CD4-positive, alpha-beta T cell treated with Interleukin-4 for 1 hour (primary cell): ENCODE measurements around the gene GRIK3.

Experiments used
- DNase-seq, 2 donors: peaks; one replicate each; pipeline ENCODE4 v3.0.0-alpha.2; 2020 to 2022

Gene GRIK3

GRCh38 chr1:37010011-37010410, 24.3 kb downstream of the GRIK3 start:
- DNase-seq, result no peak

- no peak for DNase-seq
These were observed 24.8 kb downstream of the GRIK3 start for GRCh38 chr1:37009521-37009920.

GRCh38 chr1:37006132-37006868, 28.0 kb downstream of the GRIK3 start:
- no peak for DNase-seq

DNA sequence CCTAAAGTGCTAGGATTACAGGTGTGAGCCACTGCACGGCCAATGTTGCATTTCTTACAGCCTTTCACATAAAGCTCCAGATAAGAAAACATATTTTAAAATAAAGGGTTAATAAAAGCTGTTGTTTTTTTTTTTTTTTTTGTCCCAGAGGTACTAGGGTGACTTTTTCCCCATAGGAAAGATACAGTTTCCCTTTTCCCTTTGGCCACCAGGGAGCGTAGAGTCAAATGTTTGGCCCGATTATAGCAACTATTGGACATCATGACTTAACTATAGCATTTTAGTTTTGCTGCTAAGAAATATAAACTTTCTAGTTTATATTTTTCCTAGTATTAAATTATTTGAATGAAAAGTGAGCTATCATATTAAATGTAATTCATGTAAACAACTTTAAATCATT, 31.4 kb downstream of the GRIK3 start:
- DNase-seq, result no peak

DNA sequence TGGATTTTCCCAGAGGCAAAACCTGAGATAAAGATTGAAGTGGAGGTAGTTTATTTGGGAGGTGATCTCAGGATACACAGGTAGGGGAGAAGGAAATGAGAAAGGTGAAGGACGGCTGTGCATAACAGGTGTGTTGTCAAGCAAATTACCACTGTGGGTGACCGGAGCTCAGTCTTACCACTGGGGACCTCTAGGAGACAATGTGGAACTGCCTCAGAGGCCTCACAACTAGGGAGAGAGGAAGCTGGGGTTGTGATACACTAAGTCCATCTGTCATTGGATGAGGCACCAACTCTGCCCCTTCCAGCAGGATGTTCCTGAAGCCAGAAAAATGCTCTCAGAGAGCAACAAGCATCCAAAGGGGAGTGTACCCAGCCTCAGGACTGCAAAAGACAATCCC, 32.6 kb downstream of the GRIK3 start:
- DNase-seq, result no peak

GRCh38 chr1:36996106-36996505, 38.2 kb downstream of the GRIK3 start:
- DNase-seq, result no peak

DNA sequence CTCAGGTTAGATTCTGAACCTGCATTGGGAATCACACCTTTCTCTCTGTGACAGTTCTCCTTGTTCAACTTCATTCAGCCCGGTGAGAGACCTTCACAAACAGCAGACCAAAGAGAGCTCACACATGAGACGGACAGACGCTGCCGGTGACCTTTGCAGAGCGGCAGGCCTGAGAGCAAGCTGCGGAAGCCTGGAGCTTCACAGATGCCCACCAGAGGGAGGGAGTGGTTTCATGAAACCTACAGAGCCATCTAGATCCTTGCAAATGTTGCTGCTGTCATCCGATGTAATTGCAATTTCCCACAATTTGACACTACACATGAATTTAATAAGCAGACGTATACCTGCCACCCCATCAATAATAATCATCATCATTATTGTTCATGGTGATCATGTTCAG, 39.4 kb downstream of the GRIK3 start:
- DNase-seq, result no peak

DNA sequence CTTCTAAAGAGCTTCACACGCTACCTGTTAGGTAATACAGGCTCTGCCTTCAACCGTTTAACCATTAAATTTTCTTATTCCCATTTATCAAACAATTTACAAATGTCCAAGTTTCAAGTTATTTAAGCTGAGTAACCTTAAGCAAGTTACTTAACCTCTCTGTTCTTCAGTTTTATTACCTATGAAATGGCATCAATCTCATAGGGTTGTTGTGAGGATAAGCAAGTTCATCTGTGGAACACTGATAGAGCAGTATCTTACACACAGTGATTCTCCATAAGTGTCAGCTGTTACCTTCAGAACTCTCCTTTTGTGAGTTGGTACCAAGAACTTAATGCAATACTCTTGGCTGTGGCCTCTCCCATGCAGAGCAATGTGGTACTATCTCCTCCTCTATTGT, 40.0 kb downstream of the GRIK3 start:
- DNase-seq, result no peak

DNA sequence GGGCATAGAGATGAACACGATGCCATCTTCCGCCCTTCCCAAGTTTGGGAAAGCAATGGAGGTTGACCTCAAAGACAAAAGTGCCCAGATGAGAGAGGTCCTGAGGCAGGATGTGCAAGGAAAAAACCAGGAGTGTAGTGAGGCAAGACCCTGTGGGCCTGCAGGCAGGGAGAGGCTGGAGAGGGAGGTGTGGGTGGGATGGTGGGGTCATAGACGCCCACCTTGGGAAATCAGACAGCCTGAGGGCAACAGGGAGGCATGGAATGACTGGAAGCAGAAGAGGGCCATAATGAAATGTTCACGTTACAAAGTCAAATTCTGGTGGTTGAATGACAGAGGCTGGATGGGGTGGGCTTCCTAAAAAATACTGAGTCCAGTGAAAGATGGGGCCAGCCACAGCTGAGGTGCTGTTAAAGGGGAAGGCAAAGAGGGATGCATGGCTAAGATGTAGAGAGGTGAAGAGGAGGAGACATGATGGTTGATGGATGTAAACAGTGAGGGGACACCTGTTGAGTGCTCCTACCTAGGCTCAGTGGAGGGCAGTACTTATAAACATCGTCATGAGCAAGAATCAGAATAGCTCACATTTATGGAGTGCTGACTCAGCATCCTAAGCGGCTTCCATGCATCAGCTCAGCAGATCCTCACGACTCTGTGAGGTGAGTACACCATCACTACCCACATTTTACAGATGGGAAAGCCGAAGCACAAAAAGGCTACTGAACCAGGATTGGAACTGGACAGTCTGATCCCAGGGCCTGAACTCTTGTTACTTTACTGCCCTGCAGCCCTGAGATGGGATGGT, 42.0 kb downstream of the GRIK3 start:
- no peak for DNase-seq

GRCh38 chr1:36991551-36991950, 42.8 kb downstream of the GRIK3 start:
- no peak for DNase-seq

DNA sequence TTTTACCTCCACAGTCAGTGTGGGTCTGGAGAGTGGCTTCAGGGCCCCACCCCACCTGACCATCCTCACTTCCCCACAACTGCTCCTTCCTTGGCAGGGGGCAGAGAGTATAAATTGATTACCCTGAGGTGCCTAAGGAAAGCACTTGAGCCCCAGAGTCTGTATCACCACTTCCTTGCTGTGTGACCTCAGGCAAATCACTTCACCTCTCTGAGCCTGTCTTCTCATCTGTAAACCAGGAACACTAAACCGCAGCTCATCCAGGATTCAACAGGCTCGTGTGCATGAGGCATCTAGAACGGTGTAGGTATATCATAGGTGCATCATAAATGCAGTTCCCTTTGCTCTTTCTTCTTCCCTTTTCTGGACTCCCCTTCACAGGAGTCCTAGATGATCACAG, 43.4 kb downstream of the GRIK3 start:
- DNase-seq, result no peak

DNA sequence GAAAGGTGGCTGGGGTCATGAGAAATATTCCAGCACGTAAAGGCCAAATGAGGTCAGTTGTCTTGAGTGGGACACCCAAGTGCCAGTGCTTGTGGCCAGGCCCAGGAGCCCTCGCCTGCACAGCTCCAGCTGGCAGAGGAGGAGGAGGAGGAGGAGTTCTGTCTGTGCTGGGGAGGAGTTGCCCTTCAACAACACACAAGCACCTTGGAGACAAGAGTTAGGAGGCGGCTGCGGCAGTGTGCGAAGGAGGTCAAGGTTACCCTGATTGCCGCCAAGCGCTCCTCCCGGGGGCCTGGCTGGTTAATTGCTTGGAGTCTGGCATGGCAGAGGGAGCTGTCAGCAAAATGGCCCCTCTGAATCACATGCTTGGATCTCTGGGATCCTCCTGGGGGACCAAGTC, 45.1 kb downstream of the GRIK3 start:
- DNase-seq, result no peak

DNA sequence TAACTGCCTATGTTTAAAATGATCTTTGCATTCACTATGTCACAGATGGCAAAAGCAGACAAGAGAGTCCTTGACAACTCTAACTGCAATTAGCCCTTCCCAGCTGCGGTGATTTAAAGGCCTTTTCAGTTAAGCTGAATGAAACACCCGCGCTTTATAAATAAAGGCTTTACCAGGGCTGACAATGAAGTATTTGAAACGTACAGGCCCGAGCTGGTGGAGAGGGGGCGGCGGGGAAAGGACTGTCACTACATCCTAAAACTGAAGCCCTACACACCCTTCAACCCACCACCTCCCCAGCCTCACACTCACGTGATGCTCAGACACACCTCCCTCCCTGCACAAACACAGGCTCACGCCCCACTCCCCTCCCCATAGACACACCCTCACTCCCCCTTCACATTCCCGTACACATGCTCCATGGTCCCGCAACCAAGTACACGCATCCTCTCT, 45.5 kb downstream of the GRIK3 start:
- no peak for DNase-seq

- DNase-seq, result no peak
These were observed 46.0 kb downstream of the GRIK3 start for GRCh38 chr1:36988321-36988720.

- DNase-seq, result no peak
These were observed 47.0 kb downstream of the GRIK3 start for GRCh38 chr1:36987276-36987675.

- DNase-seq, result no peak
These were observed 47.9 kb downstream of the GRIK3 start for GRCh38 chr1:36986241-36986985.

DNA sequence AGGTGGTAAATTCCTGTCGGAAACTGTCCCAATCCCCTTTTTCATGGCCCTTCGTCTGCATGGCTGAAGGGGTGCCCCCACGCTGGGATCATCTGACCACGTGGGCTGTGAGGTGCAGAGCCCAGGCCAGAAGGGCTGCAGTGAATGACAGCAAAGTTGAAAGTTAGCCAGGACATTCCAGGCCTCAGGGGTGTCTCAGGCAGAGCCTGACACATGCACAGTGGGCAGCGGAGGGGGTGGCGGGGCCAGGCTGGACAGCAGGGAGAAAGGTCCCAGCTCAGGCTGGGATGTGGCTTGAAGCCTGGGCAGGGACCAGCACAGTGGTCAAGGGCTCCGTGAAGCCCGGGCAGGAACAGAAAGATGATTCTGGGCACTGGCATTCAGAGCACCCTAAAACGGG, 49.6 kb downstream of the GRIK3 start:
- no peak for DNase-seq

GRCh38 chr1:36984026-36984425, 50.3 kb downstream of the GRIK3 start:
- DNase-seq, result no peak

DNA sequence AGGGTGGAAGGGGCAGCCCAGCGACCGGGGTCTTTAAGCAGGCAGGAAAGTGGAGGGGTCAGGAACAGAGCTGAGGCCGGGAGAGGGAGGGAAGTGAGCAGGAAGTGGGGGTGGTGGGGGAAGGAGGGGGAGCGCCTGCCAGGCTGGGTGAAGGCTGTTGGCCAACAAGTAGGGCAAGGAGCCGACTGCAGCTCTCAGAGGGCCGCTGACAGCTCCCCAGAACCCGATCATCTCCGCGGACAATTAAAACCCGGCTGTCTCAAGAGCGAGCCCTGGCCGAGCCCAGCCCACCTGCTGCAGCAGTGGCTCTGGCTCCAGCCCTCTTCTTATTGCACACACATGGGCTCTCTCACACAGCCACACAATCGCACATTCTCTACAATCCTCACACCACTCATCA, 51.6 kb downstream of the GRIK3 start:
- no peak for DNase-seq

DNA sequence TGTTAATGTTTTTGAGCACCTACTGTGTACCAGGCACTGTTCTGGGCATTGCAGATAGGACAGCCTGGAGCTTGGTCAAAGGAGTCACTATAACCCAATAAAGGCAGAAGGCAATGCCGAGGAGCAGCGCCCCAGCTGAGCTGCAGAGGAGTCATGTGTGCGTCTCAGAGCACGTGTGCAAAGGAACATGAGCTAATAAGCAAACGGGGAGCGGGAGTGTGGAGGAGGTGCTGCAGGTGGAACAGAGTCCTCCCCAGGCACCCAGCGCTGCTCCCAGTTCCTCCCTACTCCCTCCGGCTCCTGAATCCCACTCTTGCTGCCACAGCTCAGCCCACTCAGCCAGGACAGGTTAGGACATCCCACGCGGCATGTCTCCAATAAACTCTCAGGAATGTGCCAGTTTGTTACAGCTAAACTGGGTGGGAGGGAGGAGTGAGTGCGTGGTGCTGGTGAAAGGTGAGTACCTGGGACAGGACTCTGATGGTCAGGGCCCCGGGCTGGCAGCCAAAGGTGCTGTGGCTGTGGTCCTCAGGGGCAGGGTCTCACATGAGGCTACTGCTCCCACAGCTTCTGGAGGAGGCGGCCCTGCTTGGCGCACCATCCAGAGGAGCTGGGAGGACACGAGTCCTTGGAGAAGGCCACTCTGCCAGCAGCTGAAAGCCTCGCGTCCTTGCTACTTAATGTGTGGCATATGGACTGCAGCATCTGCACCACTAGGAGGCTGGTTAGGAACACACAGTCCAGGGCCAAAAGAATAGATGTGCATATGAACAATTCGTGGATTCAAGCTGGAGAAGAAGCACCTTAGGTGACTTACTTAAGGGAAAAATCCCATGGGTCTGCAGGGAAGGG, 52.3 kb downstream of the GRIK3 start:
- DNase-seq, result no peak

DNA sequence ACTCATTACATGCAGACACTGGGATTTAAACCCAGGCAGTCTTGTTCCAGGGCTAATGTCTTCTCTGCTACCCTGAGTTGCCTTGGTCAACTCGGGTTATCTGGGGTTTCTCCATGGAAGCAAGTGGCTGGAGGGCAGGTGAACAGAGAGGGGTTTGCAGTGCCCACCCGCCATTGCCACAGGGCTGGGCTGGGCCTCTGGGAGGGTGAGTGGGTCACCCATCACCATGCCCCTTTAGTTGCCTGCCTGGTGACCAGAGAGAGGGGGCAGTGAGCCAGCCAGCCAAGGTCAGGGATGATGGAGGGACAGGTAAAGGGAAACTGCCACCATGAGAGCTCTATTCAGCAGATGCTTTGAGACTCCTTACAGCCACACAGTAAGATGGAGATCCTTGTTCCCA, 53.2 kb downstream of the GRIK3 start:
- no peak for DNase-seq

- no peak for DNase-seq
These were observed 56.4 kb downstream of the GRIK3 start for GRCh38 chr1:36977731-36978406.
